AG08395 (cell line): ENCODE measurements around the gene E2F8.

Experiments used
- DNase-seq: peaks from one replicate; pipeline ENCODE4 v3.0.0; 2012; ENCODE audit warnings: mixed read lengths, low spot score

Gene E2F8

DNA sequence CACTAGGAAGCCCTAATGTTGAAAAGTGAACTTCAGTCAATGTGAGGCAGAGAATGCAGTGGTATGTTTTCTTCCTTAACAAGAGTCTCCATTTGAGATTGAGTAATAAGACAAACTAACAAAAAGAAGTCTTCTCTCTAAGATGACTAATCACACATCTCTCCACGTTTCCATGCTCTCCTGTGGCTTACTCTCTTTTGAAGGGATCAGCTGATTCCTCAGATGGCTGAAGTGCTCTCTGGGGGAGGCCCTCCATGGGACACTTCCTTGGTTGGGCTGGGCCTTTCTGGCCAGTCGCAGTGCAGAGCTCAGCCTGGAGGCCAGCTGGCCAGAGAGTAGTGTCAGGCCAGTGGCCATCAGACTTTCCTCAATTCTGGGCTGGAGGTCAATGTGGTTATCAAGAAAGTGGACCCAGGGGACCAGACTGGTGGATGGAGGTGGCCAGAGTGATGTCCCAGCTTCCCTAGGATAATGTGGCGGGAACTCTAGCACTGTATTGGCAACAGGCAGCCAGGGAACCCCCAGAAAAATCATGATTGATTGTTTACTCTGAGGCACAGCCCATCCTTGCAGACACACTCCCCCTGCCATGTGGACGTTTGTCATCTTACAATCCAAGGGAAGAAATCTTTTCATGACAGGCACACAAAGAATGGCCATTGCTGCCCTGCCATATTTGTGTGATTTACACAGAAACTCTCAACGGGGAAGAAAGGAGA lies 53.5 kb downstream of the E2F8 start:
- peak; percentile 54 for DNase-seq

GRCh38 chr11:19185516-19186052 lies 55.2 kb downstream of the E2F8 start:
- DNase-seq = no peak

GRCh38 chr11:19185036-19185435 lies 55.7 kb downstream of the E2F8 start:
- DNase-seq = no peak

DNA sequence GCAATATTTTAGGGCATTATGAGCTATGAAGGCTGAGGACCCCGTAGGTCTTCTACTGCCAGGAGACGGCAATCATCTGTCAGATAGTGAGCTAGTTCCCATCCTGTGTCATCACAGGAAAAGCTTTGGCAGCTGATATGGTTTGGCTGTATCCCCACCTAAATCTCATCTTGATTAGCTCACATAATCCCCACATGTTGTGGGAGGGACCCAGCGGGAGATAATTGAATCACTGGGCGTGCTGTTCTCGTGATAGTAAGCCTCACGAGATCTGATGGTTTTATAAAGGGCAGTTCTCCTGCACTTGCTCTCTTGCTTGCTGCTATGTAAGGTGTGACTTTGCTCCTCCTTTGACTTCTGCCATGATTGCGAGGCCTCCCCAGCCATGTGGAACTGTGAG lies 57.1 kb downstream of the E2F8 start:
- DNase-seq = no peak

DNA sequence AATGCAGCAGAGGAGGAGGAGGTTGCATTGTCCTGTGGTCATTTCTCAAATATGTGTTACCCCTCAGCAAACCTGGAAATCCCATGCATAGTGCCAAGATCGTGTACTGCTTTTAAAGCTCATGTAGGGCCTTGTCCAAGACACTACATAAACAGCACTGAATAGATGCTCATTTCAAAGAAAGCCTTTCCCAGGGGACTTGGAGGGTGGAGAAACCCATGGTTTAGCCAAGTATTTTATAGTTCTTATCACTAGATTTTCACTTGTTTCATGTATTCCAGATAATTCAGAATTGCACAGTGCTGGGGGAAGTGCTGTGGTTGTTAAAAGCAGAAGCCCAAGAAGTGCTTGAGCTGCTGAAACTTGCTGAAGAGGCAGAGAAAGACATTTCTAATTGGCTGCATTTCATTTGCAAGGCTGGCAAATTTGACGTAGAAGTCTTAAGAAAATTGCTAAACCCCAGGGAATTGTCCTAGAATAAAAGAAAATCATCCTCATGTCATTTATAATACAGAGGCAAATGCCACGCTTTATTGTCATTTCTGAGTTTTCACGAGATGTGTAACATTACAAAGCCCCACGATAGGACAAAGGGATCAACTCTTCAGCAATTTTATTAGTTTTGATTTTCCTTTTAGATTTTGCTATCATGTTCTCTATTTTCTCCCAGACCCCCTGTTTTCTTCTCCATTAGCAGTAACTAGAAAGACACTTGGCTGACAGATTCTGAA lies 59.0 kb downstream of the E2F8 start:
- no peak for DNase-seq

DNA sequence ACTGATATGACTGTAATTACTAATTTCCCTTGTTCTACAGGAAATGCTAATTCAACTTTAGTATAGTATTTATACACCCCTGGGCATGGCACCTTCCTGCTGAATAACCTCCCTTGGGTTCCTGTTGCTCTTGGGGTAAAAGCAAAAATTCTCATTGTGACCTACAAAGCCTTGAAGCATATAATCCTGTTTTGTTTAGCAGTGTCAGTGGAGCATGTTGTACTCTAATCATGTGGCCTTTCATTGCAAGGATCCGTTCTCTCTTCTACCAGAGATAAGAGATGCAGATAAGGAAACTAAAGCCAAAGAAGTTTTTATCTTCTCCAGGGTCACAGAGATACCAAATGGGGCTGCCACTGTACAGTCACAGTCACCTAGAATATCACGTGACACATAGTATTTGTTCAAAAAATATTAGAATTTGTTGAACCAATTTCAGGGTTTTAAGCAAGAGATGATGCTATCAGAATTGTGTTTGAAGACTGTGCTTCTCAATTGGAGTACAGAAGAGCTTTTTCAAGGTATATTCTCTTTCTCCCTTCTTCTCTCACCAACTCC lies 64.0 kb downstream of the E2F8 start:
- DNase-seq = no peak
